ENCODE results near the gene AGTR2.
A peak's percentile ranks its signal among the peaks of the same experiment; 100 is the strongest.
"Not testable (repeated sequence)": the region's sequence is repeated elsewhere in the genome, so short reads cannot be mapped to it uniquely, and the experiment has no call there.

Gene AGTR2

DNA sequence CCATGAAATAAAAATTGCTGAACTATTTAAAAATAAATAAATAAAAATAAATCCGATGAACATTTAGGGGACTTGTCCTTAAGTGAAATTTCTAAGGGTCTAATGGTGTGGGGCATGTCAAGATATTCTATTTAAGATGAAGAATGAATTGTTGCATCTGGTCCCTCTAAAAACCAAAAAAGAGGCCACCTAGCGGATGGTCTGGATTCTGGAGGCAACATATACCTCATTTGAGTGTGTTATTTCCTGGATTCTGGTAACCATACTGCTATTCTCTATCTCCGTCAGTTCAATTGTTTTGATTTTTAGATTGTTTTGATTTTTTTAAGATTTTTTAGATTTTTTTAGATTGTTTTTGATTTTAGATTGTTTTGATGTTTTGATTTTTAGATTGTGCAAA, 28.3 kb downstream of the AGTR2 start:
- H2BK120ac ChIP-seq (ENCODE audit: insufficient read depth, low read length, poor library complexity): no peak overlapping the region
- no peaks in the 10 kb centered on the region for H3K4me1 ChIP-seq (ENCODE audit: control insufficient read depth in 1 of 2, insufficient read depth in 2 of 2, low read length in 2 of 2)
- peak in 1 of 2 donors; percentile 20 for DNase-seq
- no peak overlapping the region for H3K14ac ChIP-seq (ENCODE audit: low read length)
- no CpG with 5 or more reads among the region's 3 CpGs for WGBS (ENCODE audit: extremely low coverage, insufficient coverage, insufficient read length)
- H3K18ac ChIP-seq (ENCODE audit: low read length): no peak overlapping the region
- H3K9ac ChIP-seq (ENCODE audit: low read length): no peak overlapping the region
- no peak overlapping the region for H2BK5ac ChIP-seq (ENCODE audit: low read depth, low read length, poor library complexity)
- no peak overlapping the region for H2AFZ ChIP-seq (ENCODE audit: insufficient read depth, low read length, poor library complexity)
- H3K23ac ChIP-seq (ENCODE audit: low read length): no peak overlapping the region
- no peak overlapping the region for H4K8ac ChIP-seq (ENCODE audit: low read depth, low read length)
- H3K79me1 ChIP-seq (ENCODE audit: low read length): no peaks in the 10 kb centered on the region
- no peak overlapping the region for H2BK12ac ChIP-seq (ENCODE audit: low read length)
- no peaks in the 10 kb centered on the region for H3K79me2 ChIP-seq (ENCODE audit: control insufficient read depth, insufficient read depth, low read length, poor library complexity)
- H2AK5ac ChIP-seq (ENCODE audit: low read length): no peak overlapping the region
- H3K4ac ChIP-seq (ENCODE audit: low read depth, low read length): no peak overlapping the region
- no peaks in the 10 kb centered on the region for H3K27me3 ChIP-seq (ENCODE audit: insufficient read depth, low read length)
- no peak overlapping the region for H3K27ac ChIP-seq (ENCODE audit: low read depth, low read length)
- H3K4me3 ChIP-seq (ENCODE audit: low read depth, low read length): no peak overlapping the region
- no peaks in the 10 kb centered on the region for H3K9me3 ChIP-seq (ENCODE audit: insufficient read depth, low read depth, low read length)
- H3K36me3 ChIP-seq (ENCODE audit: control insufficient read depth in 1 of 2, insufficient read depth in 2 of 2, low read length in 2 of 2): peaks cover 0 to 2% of the 10 kb centered on the region in 2 experiments
- no peak overlapping the region for H3K4me2 ChIP-seq (ENCODE audit: low read length)
- H4K91ac ChIP-seq (ENCODE audit: low read depth, low read length): no peak overlapping the region
- H4K12ac ChIP-seq (ENCODE audit: low read depth, low read length): no peak overlapping the region

GRCh38 chrX:116204932-116205331, 34.4 kb downstream of the AGTR2 start:
- Histone ChIP-seq H3K27me3 (ENCODE audit: insufficient read depth, low read length) (no peaks in the 10 kb centered on the region), H3K79me2 (ENCODE audit: control insufficient read depth, insufficient read depth, low read length, poor library complexity) (no peaks in the 10 kb centered on the region), H3K36me3 (ENCODE audit: control insufficient read depth in 1 of 2, insufficient read depth in 2 of 2, low read length in 2 of 2) (no peaks in the 10 kb centered on the region), H3K79me1 (ENCODE audit: low read length) (no peaks in the 10 kb centered on the region), H2BK5ac (ENCODE audit: low read depth, low read length, poor library complexity) (no peak overlapping the region), H2BK120ac (ENCODE audit: insufficient read depth, low read length, poor library complexity) (no peak overlapping the region), H3K4me3 (ENCODE audit: low read depth, low read length) (no peak overlapping the region), H4K12ac (ENCODE audit: low read depth, low read length) (no peak overlapping the region), H2AFZ (ENCODE audit: insufficient read depth, low read length, poor library complexity) (no peak overlapping the region), H4K8ac (ENCODE audit: low read depth, low read length) (no peak overlapping the region), H3K9ac (ENCODE audit: low read length) (no peak overlapping the region), H3K4ac (ENCODE audit: low read depth, low read length) (no peak overlapping the region), H3K4me2 (ENCODE audit: low read length) (no peak overlapping the region), H3K4me1 (ENCODE audit: control insufficient read depth in 1 of 2, insufficient read depth in 2 of 2, low read length in 2 of 2) (no peaks in the 10 kb centered on the region), H4K91ac (ENCODE audit: low read depth, low read length) (no peak overlapping the region), H2BK12ac (ENCODE audit: low read length) (no peak overlapping the region), H3K23ac (ENCODE audit: low read length) (no peak overlapping the region), H3K27ac (ENCODE audit: low read depth, low read length) (no peak overlapping the region), H3K14ac (ENCODE audit: low read length) (no peak overlapping the region), H3K9me3 (ENCODE audit: insufficient read depth, low read depth, low read length) (no peaks in the 10 kb centered on the region), H3K18ac (ENCODE audit: low read length) (no peak overlapping the region), H2AK5ac (ENCODE audit: low read length) (no peak overlapping the region)
- DNase-seq: peak in 1 of 2 donors; percentile 31
- WGBS (ENCODE audit: extremely low coverage, insufficient coverage, insufficient read length): no CpG with 5 or more reads among the region's 3 CpGs

DNA sequence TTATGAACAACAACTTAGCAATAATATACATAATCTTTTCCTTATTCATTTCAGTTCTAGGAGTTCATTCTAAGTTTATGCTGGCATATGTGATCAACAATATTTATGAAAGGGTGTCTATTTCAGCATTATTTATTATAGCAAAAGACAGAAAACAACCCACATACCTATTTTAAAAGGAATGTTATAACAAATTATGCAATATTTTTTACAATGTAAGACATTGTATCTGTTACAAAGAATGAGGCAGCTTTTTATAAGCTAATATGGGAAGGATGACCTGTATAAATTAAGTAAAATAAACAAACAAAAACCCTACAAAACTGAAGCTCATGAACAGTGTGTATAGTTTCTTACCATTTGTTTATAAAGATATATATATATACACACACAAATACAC, 42.7 kb downstream of the AGTR2 start:
- Histone ChIP-seq H4K8ac (ENCODE audit: low read depth, low read length) (no peak overlapping the region), H3K27ac (ENCODE audit: low read depth, low read length) (no peak overlapping the region), H3K4ac (ENCODE audit: low read depth, low read length) (no peak overlapping the region), H3K18ac (ENCODE audit: low read length) (no peak overlapping the region), H3K9ac (ENCODE audit: low read length) (no peak overlapping the region), H2BK12ac (ENCODE audit: low read length) (no peak overlapping the region), H3K79me1 (ENCODE audit: low read length) (no peaks in the 10 kb centered on the region), H3K4me2 (ENCODE audit: low read length) (no peak overlapping the region), H2AK5ac (ENCODE audit: low read length) (no peak overlapping the region), H3K4me1 (ENCODE audit: control insufficient read depth in 1 of 2, insufficient read depth in 2 of 2, low read length in 2 of 2) (no peaks in the 10 kb centered on the region), H3K27me3 (ENCODE audit: insufficient read depth, low read length) (no peaks in the 10 kb centered on the region), H3K23ac (ENCODE audit: low read length) (no peak overlapping the region), H4K91ac (ENCODE audit: low read depth, low read length) (no peak overlapping the region), H4K12ac (ENCODE audit: low read depth, low read length) (no peak overlapping the region), H3K79me2 (ENCODE audit: control insufficient read depth, insufficient read depth, low read length, poor library complexity) (no peaks in the 10 kb centered on the region), H2AFZ (ENCODE audit: insufficient read depth, low read length, poor library complexity) (no peak overlapping the region), H2BK120ac (ENCODE audit: insufficient read depth, low read length, poor library complexity) (no peak overlapping the region), H3K36me3 (ENCODE audit: control insufficient read depth in 1 of 2, insufficient read depth in 2 of 2, low read length in 2 of 2) (no peaks in the 10 kb centered on the region), H3K9me3 (ENCODE audit: insufficient read depth, low read depth, low read length) (no peaks in the 10 kb centered on the region), H3K4me3 (ENCODE audit: low read depth, low read length) (no peak overlapping the region), H2BK5ac (ENCODE audit: low read depth, low read length, poor library complexity) (no peak overlapping the region), H3K14ac (ENCODE audit: low read length) (no peak overlapping the region)
- DNase-seq: no peak

DNA sequence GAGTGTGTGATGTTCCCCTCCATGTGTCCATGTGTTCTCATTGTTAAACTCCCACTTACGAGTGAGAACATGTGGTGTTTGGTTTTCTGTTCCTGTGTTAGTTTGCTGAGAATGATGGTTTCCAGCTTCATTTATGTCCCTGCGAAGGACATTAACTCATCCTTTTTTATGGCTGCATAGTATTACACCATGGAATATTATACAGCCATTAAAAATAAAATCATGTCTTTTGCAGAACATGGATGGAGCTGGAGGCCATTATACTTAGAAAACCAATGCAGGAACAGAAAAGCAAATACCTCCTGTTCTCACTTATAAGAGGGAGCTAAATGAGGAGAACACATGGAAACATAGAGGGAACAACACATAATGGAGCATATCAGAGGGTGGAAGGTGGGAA, 46.5 kb downstream of the AGTR2 start:
- not testable (repeated sequence) for H2AFZ ChIP-seq (ENCODE audit: insufficient read depth, low read length, poor library complexity); H3K9ac ChIP-seq (ENCODE audit: low read length); H3K27me3 ChIP-seq (ENCODE audit: insufficient read depth, low read length); H3K4me1 ChIP-seq (ENCODE audit: control insufficient read depth in 1 of 2, insufficient read depth in 2 of 2, low read length in 2 of 2); H3K79me1 ChIP-seq (ENCODE audit: low read length); H3K23ac ChIP-seq (ENCODE audit: low read length); H4K12ac ChIP-seq (ENCODE audit: low read depth, low read length); H2BK120ac ChIP-seq (ENCODE audit: insufficient read depth, low read length, poor library complexity); H3K18ac ChIP-seq (ENCODE audit: low read length); H3K36me3 ChIP-seq (ENCODE audit: control insufficient read depth in 1 of 2, insufficient read depth in 2 of 2, low read length in 2 of 2); H3K4me3 ChIP-seq (ENCODE audit: low read depth, low read length); H3K79me2 ChIP-seq (ENCODE audit: control insufficient read depth, insufficient read depth, low read length, poor library complexity); H3K27ac ChIP-seq (ENCODE audit: low read depth, low read length); H4K91ac ChIP-seq (ENCODE audit: low read depth, low read length); H3K9me3 ChIP-seq (ENCODE audit: insufficient read depth, low read depth, low read length); H2BK12ac ChIP-seq (ENCODE audit: low read length); H2BK5ac ChIP-seq (ENCODE audit: low read depth, low read length, poor library complexity); H4K8ac ChIP-seq (ENCODE audit: low read depth, low read length); H3K14ac ChIP-seq (ENCODE audit: low read length); H3K4me2 ChIP-seq (ENCODE audit: low read length); H3K4ac ChIP-seq (ENCODE audit: low read depth, low read length); H2AK5ac ChIP-seq (ENCODE audit: low read length); DNase-seq
- WGBS (ENCODE audit: extremely low coverage, insufficient coverage, insufficient read length): no CpG with 5 or more reads among the region's 2 CpGs
